NCI-H748 (cell line): ENCODE results near the gene APLP2.

ENCODE experiments used
- DNase-seq: peaks from one replicate; lab custom pipeline; 2025; ENCODE audit not compliant: unreplicated experiment; lab: John Stamatoyannopoulos, UW

The APLP2 gene

GRCh38 chr11:130145311-130145812, 75.7 kb downstream of the APLP2 start:
- no peak for DNase-seq

GRCh38 chr11:130145975-130146776, 76.5 kb downstream of the APLP2 start:
- no peak for DNase-seq

GRCh38 chr11:130146796-130147195, 77.1 kb downstream of the APLP2 start:
- no peak for DNase-seq

- DNase-seq = no peak
Observed at GRCh38 chr11:130148796-130149326, 79.2 kb downstream of the APLP2 start.

- no peak for DNase-seq
Observed at GRCh38 chr11:130150790-130151189, 81.1 kb downstream of the APLP2 start.

- no peak for DNase-seq
Observed at GRCh38 chr11:130151196-130151595, 81.5 kb downstream of the APLP2 start.

- DNase-seq = no peak
Observed at GRCh38 chr11:130156108-130157022, 86.7 kb downstream of the APLP2 start.

GRCh38 chr11:130157101-130157500, 87.4 kb downstream of the APLP2 start:
- no peak for DNase-seq

- no peak for DNase-seq
Observed at GRCh38 chr11:130157840-130158239, 88.1 kb downstream of the APLP2 start.

- no peak for DNase-seq
Observed at GRCh38 chr11:130159139-130159538, 89.4 kb downstream of the APLP2 start.

GRCh38 chr11:130159657-130160497, 90.2 kb downstream of the APLP2 start, which contains the start of gene ST14:
Gene ST14 (plus strand): TSS chr11:130159782. CDS start chr11:130159980, 198 bp downstream.
- DNase-seq = peak; percentile 76

GRCh38 chr11:130160498-130161155, 90.9 kb downstream of the APLP2 start:
- peak; percentile 30 for DNase-seq

GRCh38 chr11:130161441-130162145, 91.9 kb downstream of the APLP2 start:
- peak; percentile 4 for DNase-seq

- DNase-seq = no peak
Observed at GRCh38 chr11:130162733-130163132, 93.0 kb downstream of the APLP2 start.

GRCh38 chr11:130163346-130164220, 93.9 kb downstream of the APLP2 start:
- DNase-seq = peak; percentile 50

GRCh38 chr11:130164221-130164570, 94.5 kb downstream of the APLP2 start:
- DNase-seq = no peak

GRCh38 chr11:130165601-130166456, 96.1 kb downstream of the APLP2 start:
- DNase-seq = no peak

- DNase-seq = no peak
Observed at GRCh38 chr11:130166457-130166784, 96.7 kb downstream of the APLP2 start.
